HG03280 (cell line): ENCODE measurements around the gene HTRA3.
A peak's percentile ranks its signal among the peaks of the same experiment; 100 is the strongest.

Source experiments
- ATAC-seq: cut with Tn5 transposase; IDR thresholded peaks from one replicate; pipeline ENCODE4 v1.9.1; 2021; ENCODE audit warnings: mild to moderate bottlenecking, moderate library complexity; ENCODE audit not compliant: unreplicated experiment

The HTRA3 gene

DNA sequence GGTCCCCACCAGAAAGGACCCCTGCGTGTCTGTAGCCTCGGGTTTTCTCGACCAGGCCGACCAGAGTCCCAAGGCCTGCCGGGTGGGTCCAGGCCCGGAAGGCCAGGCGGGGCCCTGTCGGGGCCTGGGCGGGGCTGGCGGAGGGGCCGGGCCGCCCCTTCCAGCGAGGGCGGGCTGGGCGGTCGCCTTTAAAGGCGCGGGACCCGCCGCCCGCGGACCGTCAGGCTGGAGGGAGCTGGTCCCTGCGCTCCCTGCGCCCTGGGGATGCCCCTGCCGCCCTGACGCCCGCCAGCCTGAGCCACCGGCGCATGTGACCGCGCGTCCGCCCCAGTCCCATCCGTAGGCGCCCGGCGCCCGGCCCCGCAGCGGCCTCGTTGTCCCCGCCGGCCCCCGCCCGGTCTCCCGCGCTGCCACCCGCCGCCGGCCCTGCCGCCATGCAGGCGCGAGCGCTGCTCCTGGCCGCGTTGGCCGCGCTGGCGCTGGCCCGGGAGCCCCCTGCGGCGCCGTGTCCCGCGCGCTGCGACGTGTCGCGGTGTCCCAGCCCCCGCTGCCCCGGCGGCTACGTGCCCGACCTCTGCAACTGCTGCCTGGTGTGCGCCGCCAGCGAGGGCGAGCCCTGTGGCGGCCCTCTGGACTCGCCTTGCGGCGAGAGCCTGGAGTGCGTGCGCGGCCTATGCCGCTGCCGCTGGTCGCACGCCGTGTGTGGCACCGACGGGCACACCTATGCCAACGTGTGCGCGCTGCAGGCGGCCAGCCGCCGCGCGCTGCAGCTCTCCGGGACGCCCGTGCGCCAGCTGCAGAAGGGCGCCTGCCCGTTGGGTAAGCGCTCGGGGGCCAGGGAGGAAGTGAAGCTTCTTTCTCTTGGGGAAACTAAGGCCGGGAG lies at the start of gene HTRA3:
Gene HTRA3, plus strand, starts transcription at position 220 of the 883 bp plus-strand sequence. Its CDS starts 215 bp downstream, at position 435.
- ATAC-seq = no peak

DNA sequence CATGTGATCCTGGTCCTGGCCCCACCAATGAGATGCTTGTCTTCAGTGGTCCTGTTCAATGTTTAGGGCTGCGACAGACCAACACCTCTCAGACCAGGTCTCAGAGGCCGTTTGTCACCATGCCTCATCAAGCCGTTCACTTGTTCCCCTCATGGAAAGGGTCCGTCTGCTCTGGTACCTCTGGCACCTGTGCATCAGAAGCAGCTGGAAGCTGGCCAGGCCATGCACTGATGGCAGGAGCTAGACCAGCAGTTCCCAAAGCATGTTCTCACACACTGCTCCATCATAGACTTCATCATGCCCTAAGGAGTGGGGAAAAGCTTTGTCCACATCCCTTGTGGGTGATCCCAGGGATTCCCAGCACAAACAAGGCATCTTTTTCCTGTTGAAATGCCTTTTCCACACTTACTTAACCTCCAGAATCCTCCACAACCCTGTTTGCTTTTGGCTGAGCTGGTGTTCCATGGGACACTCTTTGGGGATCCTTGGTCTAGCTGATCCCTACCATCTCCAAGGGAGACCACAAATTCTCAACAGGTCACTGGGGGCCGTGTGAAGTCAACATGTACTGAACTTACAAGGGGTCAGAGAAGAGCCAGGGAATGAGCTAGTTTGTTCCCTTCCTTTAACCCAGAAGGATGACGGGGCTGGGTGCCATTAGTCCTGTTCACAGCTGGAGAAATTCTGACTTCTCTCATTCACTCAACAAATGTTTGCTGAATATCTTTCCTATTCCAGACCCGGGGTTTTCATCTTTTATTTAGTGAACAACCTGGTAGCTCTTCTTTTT lies 48.7 kb upstream of the HTRA3 start:
- no peak for ATAC-seq

DNA sequence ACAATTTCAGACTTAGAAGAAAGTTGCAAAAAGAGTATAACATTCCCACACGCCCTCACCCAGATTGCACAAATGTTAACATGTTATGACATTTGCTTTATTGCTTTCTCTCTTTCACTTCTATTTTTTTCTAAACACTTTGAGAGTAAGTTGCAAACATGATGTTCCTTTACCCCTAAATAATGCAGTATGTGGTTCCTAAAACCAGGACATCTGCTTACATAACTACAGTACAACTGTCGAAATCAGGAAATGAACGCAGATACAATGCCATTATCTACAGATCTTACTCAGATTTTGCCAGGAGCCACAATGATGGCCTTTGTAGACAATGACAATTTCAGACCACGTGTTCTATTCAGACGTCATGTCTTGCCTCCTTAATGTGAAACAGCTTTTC lies 48.1 kb upstream of the HTRA3 start:
- ATAC-seq = no peak

DNA sequence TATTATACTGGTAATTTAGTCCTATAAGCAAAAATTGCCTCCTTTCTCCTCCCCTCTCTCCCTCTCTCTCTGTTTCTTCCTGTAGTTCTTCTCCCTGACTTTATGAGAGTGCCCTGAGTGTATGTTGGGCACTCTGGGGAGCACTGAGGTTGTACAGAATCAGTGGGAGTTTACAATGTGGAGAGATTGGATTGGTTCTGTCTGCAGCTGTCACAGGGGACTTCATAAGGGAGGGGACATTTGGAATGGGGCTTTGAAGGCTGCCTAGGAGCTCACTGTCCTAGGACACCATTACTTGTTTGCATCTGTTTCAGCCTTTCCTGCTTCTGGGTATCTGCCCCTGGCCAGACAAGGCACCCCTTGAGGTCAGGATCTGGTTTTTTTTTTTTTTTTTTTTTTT lies 47.6 kb upstream of the HTRA3 start:
- ATAC-seq = no peak

DNA sequence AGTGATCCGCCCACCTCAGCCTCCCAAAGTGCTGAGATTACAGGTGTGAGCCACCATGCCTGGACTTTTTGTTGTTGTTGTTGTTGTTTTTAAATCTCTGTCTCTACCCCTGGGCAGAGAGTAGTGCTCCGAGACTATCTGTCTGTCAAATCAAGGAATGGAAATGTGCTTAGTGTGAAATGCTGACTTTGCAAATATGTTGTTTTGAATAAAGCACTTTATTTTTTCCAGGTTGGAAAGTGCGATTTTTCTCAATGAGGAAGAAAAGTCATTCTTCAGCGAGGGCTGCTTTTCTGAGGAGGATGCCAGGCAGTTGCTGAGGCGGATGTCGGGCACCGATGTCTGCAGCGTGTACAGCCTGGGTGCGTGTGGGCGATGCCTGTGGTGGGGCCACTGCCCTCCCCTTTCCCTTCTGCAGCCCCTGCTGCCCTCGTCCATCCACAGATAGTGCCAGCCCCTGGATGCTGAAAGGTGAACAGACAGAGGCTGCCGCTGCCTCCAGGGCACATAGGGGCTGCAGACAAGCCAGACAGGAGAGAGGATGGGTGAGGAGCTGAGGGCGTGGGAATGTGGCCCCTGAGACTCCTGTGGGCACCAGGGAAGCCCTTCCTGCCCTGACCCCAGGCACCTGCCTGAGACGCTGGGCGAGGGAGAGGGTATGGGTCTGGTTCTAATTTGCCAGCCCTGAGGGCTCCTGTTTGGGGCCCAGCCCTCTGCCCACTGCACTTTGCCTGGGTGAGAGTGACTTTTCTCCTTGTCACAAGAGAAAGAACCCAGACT lies 46.8 kb upstream of the HTRA3 start:
- no peak for ATAC-seq

DNA sequence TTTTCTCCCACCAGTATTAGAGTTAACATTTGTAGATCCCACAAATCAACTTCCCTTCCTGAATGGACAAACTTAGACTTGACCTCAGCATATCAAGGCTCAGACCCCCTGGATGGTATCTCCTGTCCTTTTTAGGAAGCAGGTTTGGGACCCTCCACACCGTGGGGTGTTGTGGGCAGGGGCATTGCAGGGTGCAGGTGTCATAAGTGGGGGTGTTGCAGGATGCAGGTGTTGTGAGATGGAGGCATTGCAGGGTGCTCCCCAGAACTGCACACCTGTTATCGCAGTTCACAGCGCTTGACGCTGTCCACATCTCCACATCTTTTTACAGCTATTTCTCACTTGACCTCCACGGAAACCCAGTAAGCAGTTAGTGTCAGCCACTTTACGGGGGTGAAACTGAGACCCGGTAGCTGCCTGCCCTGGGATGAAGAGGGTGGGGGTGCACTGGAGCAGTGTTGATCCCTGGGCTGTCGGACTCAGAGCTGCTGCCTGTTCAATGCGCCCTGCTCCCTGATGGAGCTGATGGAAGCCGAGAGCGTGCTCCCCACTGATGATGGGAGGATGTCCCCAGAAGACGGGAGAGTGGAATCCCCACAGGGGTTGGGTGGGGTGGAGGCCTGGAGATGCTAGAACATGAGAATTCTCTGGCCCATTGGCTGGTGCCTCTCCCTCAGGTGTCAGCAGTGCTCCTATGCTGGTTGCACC lies 45.1 kb upstream of the HTRA3 start:
- ATAC-seq = no peak

DNA sequence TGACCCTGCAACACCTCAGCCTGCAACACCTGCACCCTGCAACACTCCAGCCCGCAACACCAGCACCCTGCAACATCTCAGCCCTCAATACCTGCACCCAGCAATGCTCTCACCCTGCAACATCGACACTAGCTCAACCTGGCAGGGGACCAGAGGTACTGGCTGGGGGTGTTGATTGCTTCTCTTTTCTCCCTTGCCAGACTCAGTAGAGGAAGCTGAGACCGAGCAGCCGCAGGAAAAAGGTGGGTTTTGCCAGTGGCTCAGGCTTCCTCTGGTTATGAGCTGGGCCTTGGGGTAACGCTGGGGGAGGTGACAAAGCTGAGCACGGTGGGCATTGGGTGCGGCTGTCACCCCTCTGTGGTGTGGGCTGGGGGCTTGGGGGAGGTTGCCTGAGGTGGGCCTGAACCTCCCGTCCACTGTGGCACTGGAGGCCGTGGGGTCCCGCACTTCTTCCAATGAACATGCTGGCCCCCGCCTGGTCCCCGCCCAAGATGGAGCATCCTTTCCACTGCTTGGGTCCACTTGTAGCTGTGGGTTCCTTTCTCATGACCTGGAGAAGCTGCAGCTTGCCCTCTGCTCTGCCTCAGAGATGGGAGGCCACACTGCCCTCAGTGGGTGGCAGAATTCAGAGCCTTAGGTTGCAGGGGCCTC lies 44.5 kb upstream of the HTRA3 start:
- no peak for ATAC-seq

DNA sequence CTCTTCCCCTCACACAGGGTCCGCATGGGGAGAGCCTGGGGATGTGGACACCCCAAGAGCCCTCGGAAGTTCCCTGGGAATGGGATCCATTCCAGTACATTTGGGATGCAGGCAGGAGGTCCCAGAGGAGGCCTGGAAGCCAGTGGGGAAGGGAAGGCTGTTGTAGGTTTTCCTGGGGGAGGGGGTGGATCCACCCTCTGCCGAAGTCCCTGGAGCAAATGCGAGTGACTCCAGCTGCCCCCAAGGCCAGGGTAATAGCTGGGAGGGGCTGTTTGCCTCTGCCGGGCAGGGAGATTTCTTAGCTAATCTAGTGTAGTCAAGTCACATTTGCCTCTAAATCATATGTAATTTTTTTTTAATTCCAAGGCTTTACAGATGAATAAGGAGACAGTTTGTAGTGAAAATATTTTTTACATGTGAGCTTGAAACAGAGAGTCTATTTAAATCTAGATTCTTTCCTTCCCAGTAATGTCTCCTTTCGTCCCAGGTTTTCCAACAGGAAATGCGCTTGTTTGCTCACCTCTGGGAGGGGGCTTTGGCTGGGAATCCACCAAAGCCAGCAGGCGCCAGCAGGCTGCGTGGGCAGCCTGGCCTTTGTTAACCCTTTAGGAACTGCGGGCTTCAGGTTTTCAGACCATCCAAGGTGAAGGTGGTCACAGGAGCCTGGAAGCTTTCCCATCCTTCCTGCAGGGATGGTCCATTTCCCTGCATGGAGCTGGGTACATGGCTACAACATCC lies 43.7 kb upstream of the HTRA3 start:
- no peak for ATAC-seq

DNA sequence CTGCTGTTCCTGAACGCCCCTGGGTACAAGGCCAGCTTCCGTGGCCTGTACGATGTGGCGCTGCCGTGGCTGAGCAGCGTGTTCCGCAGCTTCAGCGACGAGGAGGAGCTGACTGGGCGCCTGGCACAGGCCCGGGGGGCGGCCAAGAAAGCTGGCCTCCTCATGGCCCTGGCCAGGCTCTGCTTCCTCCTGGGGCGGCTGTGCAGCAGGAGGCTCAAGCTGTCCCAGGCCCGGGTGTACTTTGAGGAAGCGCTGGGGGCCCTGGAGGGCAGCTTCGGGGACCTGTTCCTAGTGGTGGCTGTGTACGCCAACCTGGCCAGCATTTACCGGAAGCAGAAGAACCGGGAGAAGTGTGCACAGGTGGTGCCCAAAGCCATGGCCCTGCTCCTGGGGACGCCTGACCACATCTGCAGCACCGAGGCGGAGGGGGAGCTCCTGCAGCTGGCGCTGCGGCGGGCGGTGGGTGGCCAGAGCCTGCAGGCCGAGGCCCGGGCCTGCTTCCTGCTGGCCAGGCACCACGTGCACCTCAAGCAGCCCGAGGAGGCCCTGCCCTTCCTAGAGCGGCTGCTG lies 42.3 kb upstream of the HTRA3 start:
- ATAC-seq = no peak

DNA sequence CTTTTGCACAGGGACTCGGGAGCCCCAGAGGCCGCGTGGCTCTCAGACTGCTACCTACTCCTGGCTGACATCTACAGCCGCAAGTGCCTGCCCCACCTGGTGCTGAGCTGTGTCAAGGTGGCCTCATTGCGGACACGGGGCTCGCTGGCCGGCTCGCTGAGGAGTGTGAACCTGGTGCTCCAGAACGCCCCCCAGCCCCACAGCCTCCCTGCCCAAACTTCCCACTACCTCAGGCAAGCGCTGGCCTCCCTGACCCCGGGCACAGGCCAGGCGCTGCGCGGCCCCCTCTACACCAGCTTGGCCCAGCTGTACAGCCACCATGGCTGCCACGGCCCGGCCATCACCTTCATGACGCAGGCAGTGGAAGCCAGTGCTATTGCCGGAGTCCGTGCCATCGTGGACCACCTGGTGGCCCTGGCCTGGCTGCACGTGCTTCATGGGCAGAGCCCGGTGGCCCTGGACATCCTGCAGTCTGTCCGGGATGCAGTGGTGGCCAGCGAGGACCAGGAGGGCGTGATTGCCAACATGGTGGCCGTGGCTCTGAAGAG lies 41.7 kb upstream of the HTRA3 start:
- no peak for ATAC-seq

DNA sequence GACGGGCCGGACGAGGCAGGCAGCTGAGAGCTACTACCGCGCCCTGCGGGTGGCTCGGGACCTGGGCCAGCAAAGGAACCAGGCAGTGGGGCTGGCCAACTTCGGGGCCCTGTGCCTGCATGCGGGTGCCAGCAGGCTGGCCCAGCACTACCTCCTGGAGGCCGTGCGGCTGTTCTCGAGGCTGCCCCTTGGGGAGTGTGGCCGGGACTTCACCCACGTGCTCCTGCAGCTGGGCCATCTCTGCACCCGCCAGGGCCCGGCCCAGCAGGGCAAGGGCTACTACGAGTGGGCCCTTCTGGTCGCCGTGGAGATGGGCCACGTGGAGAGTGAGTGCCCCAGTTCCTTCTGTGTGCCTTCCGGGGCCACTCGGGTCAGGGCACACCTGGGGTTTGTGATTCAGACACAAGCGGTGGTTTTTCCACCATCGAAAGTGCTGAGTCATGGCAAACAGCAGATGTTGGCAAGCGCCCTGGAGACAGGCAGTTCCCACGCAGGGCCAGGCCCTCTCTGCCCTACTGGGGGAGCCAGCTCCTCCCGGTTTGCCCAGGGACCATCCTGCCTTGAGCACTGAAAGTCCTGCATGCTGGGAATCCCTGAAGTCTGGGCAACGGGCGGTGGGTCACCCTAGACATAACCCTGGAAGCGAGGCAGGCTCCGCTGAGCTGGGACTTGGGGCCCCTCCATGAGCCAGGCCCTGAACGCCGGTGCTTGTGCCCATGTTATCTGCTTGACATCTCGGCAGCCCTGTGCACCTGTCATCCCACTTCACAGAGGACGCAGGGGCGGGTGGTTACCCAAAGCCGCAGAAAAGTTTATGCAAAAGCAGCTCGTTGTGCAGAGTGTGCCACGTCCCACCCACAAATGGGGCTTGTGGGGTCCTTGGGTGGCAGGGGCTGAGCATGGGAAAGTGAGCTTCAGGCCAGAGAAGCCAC lies 41.0 kb upstream of the HTRA3 start:
- peak; percentile 68 for ATAC-seq

DNA sequence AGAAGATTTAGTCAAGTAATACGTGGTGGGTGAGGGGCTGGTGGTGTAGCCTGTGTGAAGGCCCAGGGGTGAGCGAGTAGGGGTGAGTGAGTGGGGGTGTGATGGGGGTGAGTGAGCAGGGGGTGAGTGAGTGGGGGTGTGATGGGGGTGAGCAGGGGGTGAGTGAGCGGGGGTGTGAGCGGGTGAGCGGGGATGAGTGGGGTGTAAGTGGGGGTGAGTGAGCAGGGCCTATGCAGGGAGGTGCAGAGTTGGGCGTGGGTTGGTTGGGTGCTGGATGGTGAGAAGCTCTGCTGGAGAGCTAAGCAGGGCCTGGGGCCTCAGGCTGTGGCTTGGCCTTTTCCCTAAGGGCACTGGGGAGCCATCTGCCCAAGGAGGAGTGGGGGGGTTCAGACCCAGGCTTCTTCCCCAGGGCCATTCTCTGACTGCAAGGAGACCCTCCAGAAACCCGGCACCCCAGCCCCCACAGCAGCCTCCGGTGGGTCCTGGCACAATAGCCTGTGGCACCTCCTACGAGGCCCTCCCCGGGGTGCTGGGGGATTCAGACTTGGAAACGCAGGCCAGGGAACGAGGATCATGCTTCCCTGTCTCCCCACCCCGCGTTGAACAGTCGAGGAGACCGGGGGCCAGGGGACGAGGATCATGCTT lies 40.1 kb upstream of the HTRA3 start:
- ATAC-seq = no peak

DNA sequence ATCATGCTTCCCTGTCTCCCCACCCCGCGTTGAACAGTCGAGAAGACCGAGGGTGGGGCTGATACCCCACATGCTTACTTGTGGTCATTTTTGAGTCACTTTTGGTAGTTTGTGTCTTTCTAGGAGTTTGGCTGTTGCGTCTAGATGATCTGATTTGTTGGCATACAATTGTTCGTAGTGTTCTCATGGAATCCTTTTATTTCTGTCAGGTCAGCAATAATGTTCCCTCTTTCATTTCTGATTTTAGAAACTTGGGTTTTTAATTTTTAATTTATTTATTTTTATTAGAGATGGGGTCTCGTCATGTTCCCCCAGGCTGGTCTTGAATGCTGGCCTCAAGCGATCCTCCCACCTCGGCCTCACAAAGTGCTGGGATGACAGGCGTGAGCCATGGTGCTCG lies 39.5 kb upstream of the HTRA3 start:
- ATAC-seq = no peak

DNA sequence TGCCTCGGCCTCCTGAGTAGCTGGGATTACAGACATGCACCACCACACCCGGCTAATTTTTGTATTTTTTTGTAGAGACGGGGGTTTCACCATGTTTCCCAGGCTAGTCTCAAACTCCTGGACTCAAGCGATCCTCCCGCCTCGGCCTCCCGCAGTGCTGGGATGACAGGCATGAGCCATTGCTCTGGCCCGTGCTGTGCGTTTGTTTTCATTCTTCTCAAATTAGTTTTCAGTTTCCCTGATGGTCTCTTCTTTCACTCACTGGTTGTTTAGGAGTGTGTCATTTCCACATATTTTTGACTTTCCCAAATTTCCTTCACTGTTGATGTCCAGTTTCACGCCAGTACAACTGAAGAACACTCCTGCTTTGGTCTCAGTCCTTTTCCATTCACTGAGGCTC lies 38.7 kb upstream of the HTRA3 start:
- ATAC-seq = no peak

DNA sequence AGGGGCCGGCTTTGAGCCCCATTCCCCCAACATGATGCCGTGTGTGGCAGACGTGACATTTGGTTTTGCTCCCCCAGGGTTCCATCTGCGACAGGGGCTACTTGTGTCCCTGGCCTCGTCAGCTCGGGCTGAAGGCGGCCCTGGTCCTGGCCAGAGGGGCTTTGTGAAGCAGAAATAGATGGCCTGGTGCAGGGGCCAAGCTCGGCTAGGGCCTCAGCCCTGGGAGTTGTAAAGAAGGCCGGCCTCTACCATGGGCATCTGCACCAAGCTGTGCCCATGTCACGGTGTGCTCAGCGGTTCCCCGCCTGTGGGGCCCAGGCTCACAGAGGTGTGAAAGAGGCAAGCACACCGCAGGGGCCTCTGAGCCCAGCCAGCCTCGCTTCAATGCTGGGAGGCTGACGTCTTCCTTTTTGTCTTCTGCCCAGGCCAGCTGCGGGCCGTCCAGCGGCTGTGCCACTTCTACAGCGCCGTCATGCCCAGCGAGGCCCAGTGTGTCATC lies 38.0 kb upstream of the HTRA3 start:
- no peak for ATAC-seq

DNA sequence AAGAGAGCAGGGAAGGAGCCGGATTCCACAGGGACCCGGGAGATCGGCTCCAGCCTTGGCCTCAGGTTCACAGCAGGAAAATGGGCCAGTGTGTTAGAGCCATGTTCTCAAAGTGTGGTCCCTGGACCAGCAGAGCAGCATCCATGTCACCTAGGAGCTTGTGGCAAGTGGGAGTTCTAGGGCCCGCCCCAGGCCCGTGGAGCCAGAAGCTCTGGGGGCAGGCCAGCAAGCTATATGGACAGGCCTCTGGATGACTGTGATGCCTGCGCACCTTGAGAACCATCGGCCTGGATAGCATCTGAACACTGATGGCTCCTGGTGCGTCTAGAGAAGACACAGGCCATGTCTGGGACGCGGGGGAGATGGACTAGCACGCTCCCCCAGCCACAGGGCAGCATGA lies 36.8 kb upstream of the HTRA3 start:
- ATAC-seq = no peak
